B cell (primary cell): ENCODE data around the gene PTGES2. TPM values are rescaled to one million over a fixed set of nuclear protein-coding genes. Genes with fewer than 3 reads are reported as not detected.

Experiments
- ATAC-seq: fragments of 200-7000 bp; cut with Tn5 transposase; one replicate; pipeline ENCODE4 v1.10.0; 2021; ENCODE audit warnings: low read depth, mild to moderate bottlenecking, moderate number of reproducible peaks, moderate library complexity
- CTCF ChIA-PET: fragments of 350-600 bp; sonication (Branson Sonifier 250); formaldehyde crosslinking; loops from one replicate; lab custom pipeline; 2021; ENCODE audit warnings: antibody characterized with exemption, inconsistent platforms; lab: Charles Lee
- POLR2A ChIA-PET: fragments of 350-600 bp; sonication (Branson Sonifier 250); formaldehyde crosslinking; loops from one replicate; lab custom pipeline; 2021; ENCODE audit warnings: antibody characterized with exemption; lab: Charles Lee
- DNase-seq: peaks from one replicate; pipeline ENCODE4 v3.0.0; 2013
- H2AFZ ChIP-seq: 2 replicates; pipeline ENCODE4 v1.6.1; 2012; ENCODE audit warnings: mild to moderate bottlenecking, low read depth, low read length; ENCODE audit not compliant: insufficient read depth, poor library complexity, severe bottlenecking
- H3K27ac ChIP-seq, 2 donors: 1 replicate in 1 of 2; 2 replicates in 1 of 2; pipeline ENCODE4 v1.5.1; 2012 to 2013; ENCODE audit warnings: low read length in 2 of 2, mild to moderate bottlenecking in 2 of 2, moderate library complexity in 1 of 2
- H3K27me3 ChIP-seq, 4 experiments: fragments of 200-600 bp in 1 of 4; sonication (generic) in 1 of 4; replicated peaks in 1 of 4; 1 replicate in 2 of 4; 2 replicates in 2 of 4; pipeline versions ENCODE4 v1.6.1 to v1.7.0; 2013 to 2016; ENCODE audit warnings: low read length in 3 of 4, mild to moderate bottlenecking in 2 of 4, mixed read lengths in 1 of 4, moderate library complexity in 1 of 4; ENCODE audit not compliant: insufficient read depth in 4 of 4, control insufficient read depth in 3 of 4; ENCODE audit errors: control extremely low read depth in 1 of 4
- H3K36me3 ChIP-seq, 2 experiments: replicated peaks in 1 of 2; 1 replicate in 1 of 2; 2 replicates in 1 of 2; pipeline versions ENCODE4 v1.6.1 to v1.7.1; 2013; ENCODE audit warnings: low read length in 1 of 2; ENCODE audit not compliant: insufficient read depth in 2 of 2, control insufficient read depth in 1 of 2; ENCODE audit errors: control extremely low read depth in 1 of 2, extremely low read depth in 1 of 2
- H3K4me1 ChIP-seq, 2 donors: fragments of 200-600 bp in 1 of 2; sonication (generic) in 1 of 2; 1 replicate in 1 of 2; 2 replicates in 1 of 2; pipeline versions ENCODE4 v1.5.1 to v1.6.1; 2013 to 2017; ENCODE audit warnings: low read length in 2 of 2; ENCODE audit not compliant: control insufficient read depth in 2 of 2, insufficient read depth in 2 of 2
- H3K4me2 ChIP-seq: replicated peaks from 2 replicates; pipeline ENCODE3; 2012; ENCODE audit warnings: mild to moderate bottlenecking, low read depth, low read length; ENCODE audit not compliant: poor library complexity, severe bottlenecking
- H3K4me3 ChIP-seq, 5 experiments: fragments of 200-600 bp in 1 of 5; sonication (generic) in 1 of 5; 1 replicate in 3 of 5; 2 replicates in 2 of 5; pipeline versions ENCODE4 v1.5.1 to v1.7.0; 2011 to 2016; ENCODE audit warnings: low read length in 4 of 5, mild to moderate bottlenecking in 4 of 5, low read depth in 2 of 5, control low read depth in 1 of 5, moderate library complexity in 1 of 5; ENCODE audit not compliant: insufficient read depth in 1 of 5; ENCODE audit errors: control extremely low read depth in 1 of 5, extremely low read depth in 1 of 5
- H3K79me2 ChIP-seq: fragments of 200-600 bp; sonication (generic); one replicate; pipeline ENCODE4 v1.6.0; 2016; ENCODE audit warnings: low read length; ENCODE audit not compliant: control insufficient read depth, insufficient read depth
- H3K9ac ChIP-seq: fragments of 200-600 bp; sonication (generic); 2 replicates; pipeline ENCODE4 v1.6.1; 2017; ENCODE audit warnings: mild to moderate bottlenecking, low read length, moderate library complexity
- H3K9me3 ChIP-seq, 3 donors: one replicate each; pipeline versions ENCODE4 v1.6.1 to v1.7.1; 2013; ENCODE audit warnings: low read length in 2 of 3; ENCODE audit not compliant: control insufficient read depth in 2 of 3, insufficient read depth in 1 of 3; ENCODE audit errors: control extremely low read depth in 1 of 3
- H4K20me1 ChIP-seq: 2 replicates; pipeline ENCODE4 v1.6.0; 2012; ENCODE audit warnings: mild to moderate bottlenecking, low read length; ENCODE audit not compliant: insufficient read depth, control insufficient read depth, poor library complexity, severe bottlenecking
- H3K27ac Mint-ChIP-seq: one replicate; pipeline ENCODE4 v1.8.0; 2021; ENCODE audit warnings: mixed read lengths
- H3K27me3 Mint-ChIP-seq: one replicate; pipeline ENCODE4 v1.8.0; 2021; ENCODE audit warnings: mixed read lengths
- H3K4me1 Mint-ChIP-seq: one replicate; pipeline ENCODE4 v1.8.0; 2021; ENCODE audit warnings: mixed read lengths
- H3K4me3 Mint-ChIP-seq: one replicate; pipeline ENCODE4 v1.8.0; 2021; ENCODE audit warnings: mixed read lengths
- H3K9me3 Mint-ChIP-seq: one replicate; pipeline ENCODE4 v1.8.0; 2022; ENCODE audit warnings: mixed read lengths; ENCODE audit not compliant: insufficient read depth
- CTCF ChIP-seq: fragments of 200-600 bp; IDR thresholded peaks from one replicate; pipeline ENCODE4 v1.8.0; 2022; ENCODE audit warnings: antibody characterized with exemption, mild to moderate bottlenecking
- EZH2 ChIP-seq: IDR thresholded peaks from 2 replicates; pipeline ENCODE4 v1.6.1; 2012; ENCODE audit warnings: borderline replicate concordance, low read depth, mild to moderate bottlenecking, moderate library complexity, low read length; ENCODE audit not compliant: insufficient read depth, poor library complexity, severe bottlenecking
- WGBS: methylation state at CpG from one replicate; pipeline ENCODE4 v1.1.5; 2013; ENCODE audit warnings: missing lambda C conversion rate; ENCODE audit not compliant: insufficient coverage; 5-methylcytosine and 5-hydroxymethylcytosine counted together
- intact Hi-C: fragments of 100-400 bp; cut with micrococcal nuclease; formaldehyde crosslinking; loops from one replicate; pipeline ENCODE4 v1.10.0; 2022
- polyA minus RNA-seq: library from RNA; depleted of rRNA, polyadenylated mRNA; stranded (reverse); fragments of >200 nt; gene quantifications from 2 replicates; pipeline ENCODE4 v1.2.3, GENCODE V29; 2012
- polyA plus RNA-seq: library from polyadenylated mRNA; depleted of rRNA; stranded (reverse); fragments of >200 nt; gene quantifications from 2 replicates; pipeline ENCODE4 v1.2.3, GENCODE V29; 2012
- total RNA-seq, 2 donors: library from RNA; stranded (reverse); fragments of 120-200 nt in 1 of 2; gene quantifications; 1 replicate in 1 of 2; 2 replicates in 1 of 2; pipeline versions ENCODE4 v1.2.3 to v1.2.4, GENCODE V29; 2013 to 2022

PTGES2 gene
- 68.0 and 77.8 TPM in 2 replicates for total RNA-seq
- total RNA-seq (2013), result 29.8 TPM
- 103 and 113 TPM in 2 replicates for polyA plus RNA-seq
- polyA minus RNA-seq, result 72.4 and 88.3 TPM in 2 replicates

- intact Hi-C loops, result loop anchor here (1.0 to 10.0 kb wide), 4 partner anchors 10 to 755 kb away; partner anchors contain the start of genes KYAT1, LRRC8A, SH2D3C and SLC27A4
- H3K27me3 ChIP-seq, result peaks cover 0 to 6% (median 0%) of the 10 kb centered on the region in 4 experiments
Observed at GRCh38 chr9:128127568-128127989, at the start of gene PTGES2. Gene PTGES2 (minus strand): TSS chr9:128127729. CDS start chr9:128127717, 12 bp downstream.

More at GRCh38 chr9:128127568-128127989, at the start of gene PTGES2:
- Histone ChIP-seq H3K79me2 (peaks cover 29% of the 10 kb centered on the region), H3K9ac (peak within 1 kb of the TSS; percentile 97), H2AFZ (peak within 1 kb of the TSS; percentile 97), H3K27ac (peak within 1 kb of the TSS; percentile 93 to 99), H3K4me1 (peaks cover 26 to 34% of the 10 kb centered on the region in 2 donors), H3K4me2 (peak within 1 kb of the TSS; percentile 95), H3K36me3 (peaks cover 0 to 16% of the 10 kb centered on the region in 2 experiments), H3K4me3 (peak within 1 kb of the TSS; percentile 64 to 97 (median 83)), H4K20me1 (peaks cover 21% of the 10 kb centered on the region), H3K9me3 (no peaks in the 10 kb centered on the region)
- peak within 1 kb of the TSS; percentile 95 for H3K4me3 Mint-ChIP-seq
- H3K27ac Mint-ChIP-seq, result peak within 1 kb of the TSS; percentile 99
- CTCF ChIA-PET, result interaction anchor here (1.5 to 6.1 kb wide), 3 partner anchors 11 to 185 kb away, joined by 3 to 49 read pairs (median 4); no protein-coding TSS in a partner anchor
- TF ChIP-seq CTCF, result no peak
- no peak for TF ChIP-seq EZH2
- H3K27me3 Mint-ChIP-seq, result peaks cover under 1% of the 10 kb centered on the region
- peaks cover 35% of the 10 kb centered on the region for H3K4me1 Mint-ChIP-seq
- ATAC-seq, result peak; percentile 66
- peak; percentile 93 for DNase-seq
- POLR2A ChIA-PET, result interaction anchor here (0.6 to 1.9 kb wide), 4 partner anchors 12 to 184 kb away, joined by 3 to 12 read pairs (median 4); partner anchors contain the start of gene BBLN
- WGBS, result under 1% methylated on average over 56 of the region's 56 CpGs
- H3K9me3 Mint-ChIP-seq, result no peaks in the 10 kb centered on the region
